ENCODE measurements around the gene NOL8. TPM values are rescaled to one million over a fixed set of nuclear protein-coding genes. Genes with fewer than 3 reads are reported as not detected.

The NOL8 gene
- total and polyA plus RNA-seq, 4 donors = 5.3 to 21.2 (median 12.8) TPM

- Histone ChIP-seq H3K9ac (ENCODE audit: low read depth in 1 of 2, low read length in 2 of 2) (no peak overlapping the region), H3K36me3 (ENCODE audit: control insufficient read depth in 4 of 4, insufficient read depth in 3 of 4, low read depth in 1 of 4, low read length in 3 of 4) (peaks cover 15 to 56% (median 41%) of the 10 kb centered on the region in 4 donors), H3K27me3 (ENCODE audit: control insufficient read depth in 4 of 4, insufficient read depth in 4 of 4, low read length in 3 of 4) (no peaks in the 10 kb centered on the region), H3K4me3 (ENCODE audit: low read depth in 1 of 3, low read length in 3 of 3) (no peak overlapping the region), H3K27ac (ENCODE audit: low read depth in 1 of 2, low read length in 2 of 2) (no peak overlapping the region), H3K4me1 (ENCODE audit: control insufficient read depth in 4 of 4, insufficient read depth in 4 of 4, low read length in 3 of 4) (no peaks in the 10 kb centered on the region), H3K9me3 (ENCODE audit: control insufficient read depth in 4 of 4, low read length in 3 of 4) (no peaks in the 10 kb centered on the region)
- 84% methylated on average over 2 of the region's 2 CpGs for WGBS
- TF ChIP-seq ATF3 (IDR thresholded peaks at IDR 0.05) = no peak
- no peak for TF ChIP-seq CTCF (IDR thresholded peaks at IDR 0.05; ENCODE audit: low read depth, low read length, missing input control)
- no peak for DNase-seq (ENCODE audit: low spot score)
These were observed 11.5 kb downstream of the NOL8 start for GRCh38 chr9:92313624-92314012.

GRCh38 chr9:92312887-92313623, 12.1 kb downstream of the NOL8 start:
- TF ChIP-seq FOXA1 (IDR thresholded peaks at IDR 0.05) (no peak), RAD21 (IDR thresholded peaks at IDR 0.05) (no peak), EGR1 (IDR thresholded peaks at IDR 0.05; ENCODE audit: low read depth in 2 of 2) (no peak), SP1 (IDR thresholded peaks at IDR 0.05) (no peak), HNF4G (IDR thresholded peaks at IDR 0.05) (no peak), RXRA (IDR thresholded peaks at IDR 0.05) (no peak), FOXA2 (IDR thresholded peaks at IDR 0.05) (no peak), JUND (IDR thresholded peaks at IDR 0.05) (no peak), NR2F2 (IDR thresholded peaks at IDR 0.05) (no peak), YY1 (IDR thresholded peaks at IDR 0.05) (no peak), GABPA (IDR thresholded peaks at IDR 0.05 in 1 of 2, conservative IDR thresholded peaks at IDR 0.05 in 1 of 2) (no peak), CTCF (IDR thresholded peaks at IDR 0.05; ENCODE audit: low read depth, low read length, missing input control) (no peak), ZBTB33 (IDR thresholded peaks at IDR 0.05) (no peak), MAX (IDR thresholded peaks at IDR 0.05) (no peak), ATF3 (IDR thresholded peaks at IDR 0.05) (no peak), HNF4A (conservative IDR thresholded peaks at IDR 0.05) (no peak), REST (IDR thresholded peaks at IDR 0.05) (no peak)
- H3K27ac ChIP-seq (ENCODE audit: low read depth in 1 of 2, low read length in 2 of 2) = no peak overlapping the region
- no peak overlapping the region for H3K9ac ChIP-seq (ENCODE audit: low read depth in 1 of 2, low read length in 2 of 2)
- H3K36me3 ChIP-seq (ENCODE audit: control insufficient read depth in 4 of 4, insufficient read depth in 3 of 4, low read depth in 1 of 4, low read length in 3 of 4) = peaks cover 12 to 55% (median 39%) of the 10 kb centered on the region in 4 donors
- no peaks in the 10 kb centered on the region for H3K9me3 ChIP-seq (ENCODE audit: control insufficient read depth in 4 of 4, low read length in 3 of 4)
- 80% methylated on average over 6 of the region's 6 CpGs for WGBS
- H3K4me1 ChIP-seq (ENCODE audit: control insufficient read depth in 4 of 4, insufficient read depth in 4 of 4, low read length in 3 of 4) = no peaks in the 10 kb centered on the region
- H3K27me3 ChIP-seq (ENCODE audit: control insufficient read depth in 4 of 4, insufficient read depth in 4 of 4, low read length in 3 of 4) = no peaks in the 10 kb centered on the region
- no peak overlapping the region for H3K4me3 ChIP-seq (ENCODE audit: low read depth in 1 of 3, low read length in 3 of 3)
- no peak for DNase-seq (ENCODE audit: low spot score)

All from liver (tissue), 9 donors.